NCI-H446 treated with DMSO at 0.1 percent for 48 hours (cell line): Measurements from ENCODE around the gene FRAS1.
A peak's percentile ranks its signal among the peaks of the same experiment; 100 is the strongest.
"Not testable (repeated sequence)": the region's sequence is repeated elsewhere in the genome, so short reads cannot be mapped to it uniquely, and the experiment has no call there.

Experiments used
- DNase-seq: peaks from one replicate; lab custom pipeline; 2025; lab: John Stamatoyannopoulos, UW

FRAS1 gene

GRCh38 chr4:78286281-78286680 is 229.2 kb downstream of the FRAS1 start:
- no peak for DNase-seq

- DNase-seq, result no peak
Measured at GRCh38 chr4:78288327-78288726, 231.2 kb downstream of the FRAS1 start.

GRCh38 chr4:78291277-78291676 is 234.2 kb downstream of the FRAS1 start:
- DNase-seq, result no peak

GRCh38 chr4:78292341-78292740 is 235.2 kb downstream of the FRAS1 start:
- no peak for DNase-seq

- no peak for DNase-seq
Measured at GRCh38 chr4:78292856-78293255, 235.7 kb downstream of the FRAS1 start.

- no peak for DNase-seq
Measured at GRCh38 chr4:78293348-78293747, 236.2 kb downstream of the FRAS1 start.

GRCh38 chr4:78293821-78294301 is 236.7 kb downstream of the FRAS1 start:
- DNase-seq, result peak; percentile 45

- DNase-seq, result no peak
Measured at GRCh38 chr4:78296261-78296660, 239.1 kb downstream of the FRAS1 start.

- no peak for DNase-seq
Measured at GRCh38 chr4:78297116-78297800, 240.1 kb downstream of the FRAS1 start.

- DNase-seq, result no peak
Measured at GRCh38 chr4:78298618-78299017, 241.5 kb downstream of the FRAS1 start.

GRCh38 chr4:78299565-78299972 is 242.4 kb downstream of the FRAS1 start:
- no peak for DNase-seq

- not testable (repeated sequence) for DNase-seq
Measured at GRCh38 chr4:78307263-78307662, 250.1 kb downstream of the FRAS1 start.

- no peak for DNase-seq
Measured at GRCh38 chr4:78308517-78308916, 251.4 kb downstream of the FRAS1 start.

- no peak for DNase-seq
Measured at GRCh38 chr4:78309352-78309751, 252.2 kb downstream of the FRAS1 start.

GRCh38 chr4:78310007-78310739 is 253.1 kb downstream of the FRAS1 start:
- DNase-seq, result no peak

- DNase-seq, result no peak
Measured at GRCh38 chr4:78310740-78311115, 253.6 kb downstream of the FRAS1 start.

- DNase-seq, result no peak
Measured at GRCh38 chr4:78311306-78311705, 254.2 kb downstream of the FRAS1 start.

- no peak for DNase-seq
Measured at GRCh38 chr4:78312989-78313753, 256.0 kb downstream of the FRAS1 start.

- no peak for DNase-seq
Measured at GRCh38 chr4:78313754-78314120, 256.6 kb downstream of the FRAS1 start.

- DNase-seq, result no peak
Measured at GRCh38 chr4:78318126-78318525, 261.0 kb downstream of the FRAS1 start.

GRCh38 chr4:78320349-78320935 is 263.3 kb downstream of the FRAS1 start:
- no peak for DNase-seq

GRCh38 chr4:78322032-78322431 is 264.9 kb downstream of the FRAS1 start:
- DNase-seq, result no peak
